GM06990 (cell line): Measurements from ENCODE around the gene GPR4.

Source experiments
- DNase-seq: peaks from one replicate; pipeline ENCODE4 v3.0.0-alpha.2; 2011; ENCODE audit not compliant: insufficient read length; ENCODE audit errors: extremely low read depth
- H3K27me3 ChIP-seq: replicated peaks from 2 replicates; pipeline ENCODE4 v1.6.0; 2011; ENCODE audit warnings: low read length; ENCODE audit not compliant: control insufficient read depth, insufficient read depth
- H3K36me3 ChIP-seq: 2 replicates; pipeline ENCODE4 v1.5.1; 2011; ENCODE audit warnings: low read length; ENCODE audit not compliant: control insufficient read depth, insufficient read depth
- H3K4me3 ChIP-seq: replicated peaks from 2 replicates; pipeline ENCODE4 v1.5.1; 2011; ENCODE audit warnings: low read depth, mild to moderate bottlenecking, control low read depth, low read length
- TF ChIP-seq, protein P1 (sequence below): IDR thresholded peaks from 2 replicates; pipeline ENCODE4 v1.5.1; 2011; ENCODE audit warnings: low read length, control low read depth, mild to moderate bottlenecking, inconsistent platforms; ENCODE audit not compliant: insufficient read depth, poor library complexity, severe bottlenecking

Gene GPR4

DNA sequence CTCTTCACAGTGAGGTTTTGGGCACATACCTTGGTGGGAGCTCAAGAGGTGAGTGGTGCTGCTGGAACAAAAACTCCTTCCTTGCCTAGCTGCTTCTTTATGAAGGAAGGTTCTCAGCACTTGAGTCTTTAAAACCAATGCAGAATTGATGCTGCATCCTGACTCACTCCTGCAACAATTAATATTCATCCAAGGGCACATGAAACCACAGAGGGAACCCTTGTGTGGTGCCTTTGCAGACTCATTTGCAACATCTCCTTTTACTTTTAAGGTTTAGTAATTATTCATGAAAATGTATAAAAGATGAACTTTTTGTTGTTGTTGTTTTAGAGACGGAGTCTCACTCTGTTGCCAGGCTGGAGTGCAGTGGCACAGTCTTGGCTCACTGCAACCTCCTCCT, 47.5 kb downstream of the GPR4 start:
- Histone ChIP-seq H3K27me3 (no peaks in the 10 kb centered on the region), H3K4me3 (no peak overlapping the region), H3K36me3 (peaks cover 10% of the 10 kb centered on the region)
- no peak for DNase-seq
- TF ChIP-seq, protein P1, sequence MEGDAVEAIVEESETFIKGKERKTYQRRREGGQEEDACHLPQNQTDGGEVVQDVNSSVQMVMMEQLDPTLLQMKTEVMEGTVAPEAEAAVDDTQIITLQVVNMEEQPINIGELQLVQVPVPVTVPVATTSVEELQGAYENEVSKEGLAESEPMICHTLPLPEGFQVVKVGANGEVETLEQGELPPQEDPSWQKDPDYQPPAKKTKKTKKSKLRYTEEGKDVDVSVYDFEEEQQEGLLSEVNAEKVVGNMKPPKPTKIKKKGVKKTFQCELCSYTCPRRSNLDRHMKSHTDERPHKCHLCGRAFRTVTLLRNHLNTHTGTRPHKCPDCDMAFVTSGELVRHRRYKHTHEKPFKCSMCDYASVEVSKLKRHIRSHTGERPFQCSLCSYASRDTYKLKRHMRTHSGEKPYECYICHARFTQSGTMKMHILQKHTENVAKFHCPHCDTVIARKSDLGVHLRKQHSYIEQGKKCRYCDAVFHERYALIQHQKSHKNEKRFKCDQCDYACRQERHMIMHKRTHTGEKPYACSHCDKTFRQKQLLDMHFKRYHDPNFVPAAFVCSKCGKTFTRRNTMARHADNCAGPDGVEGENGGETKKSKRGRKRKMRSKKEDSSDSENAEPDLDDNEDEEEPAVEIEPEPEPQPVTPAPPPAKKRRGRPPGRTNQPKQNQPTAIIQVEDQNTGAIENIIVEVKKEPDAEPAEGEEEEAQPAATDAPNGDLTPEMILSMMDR, result no peak

DNA sequence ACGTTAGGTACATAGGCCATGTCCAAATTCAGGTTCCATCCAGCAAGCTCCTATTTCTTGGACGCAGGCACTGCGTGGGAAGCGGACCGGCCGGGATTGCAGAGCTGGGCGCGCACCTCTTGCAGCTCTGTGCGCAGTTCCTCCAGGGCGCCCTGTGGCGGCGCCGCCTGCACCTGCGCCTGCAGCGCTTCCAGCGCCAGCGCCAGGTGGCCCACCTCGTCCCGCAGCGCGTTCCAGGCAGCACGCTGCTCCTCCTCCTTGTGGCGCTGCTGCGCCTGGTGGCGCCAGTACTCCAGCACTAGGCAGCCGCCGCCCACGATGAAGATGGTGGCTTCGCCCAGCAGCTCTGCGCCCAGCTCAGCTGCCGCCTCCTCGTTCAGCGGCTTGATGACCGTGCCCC, 48.5 kb downstream of the GPR4 start:
- Histone ChIP-seq H3K4me3 (no peak overlapping the region), H3K27me3 (no peaks in the 10 kb centered on the region), H3K36me3 (peaks cover 10% of the 10 kb centered on the region)
- TF ChIP-seq, protein P1, result no peak
- DNase-seq, result no peak

DNA sequence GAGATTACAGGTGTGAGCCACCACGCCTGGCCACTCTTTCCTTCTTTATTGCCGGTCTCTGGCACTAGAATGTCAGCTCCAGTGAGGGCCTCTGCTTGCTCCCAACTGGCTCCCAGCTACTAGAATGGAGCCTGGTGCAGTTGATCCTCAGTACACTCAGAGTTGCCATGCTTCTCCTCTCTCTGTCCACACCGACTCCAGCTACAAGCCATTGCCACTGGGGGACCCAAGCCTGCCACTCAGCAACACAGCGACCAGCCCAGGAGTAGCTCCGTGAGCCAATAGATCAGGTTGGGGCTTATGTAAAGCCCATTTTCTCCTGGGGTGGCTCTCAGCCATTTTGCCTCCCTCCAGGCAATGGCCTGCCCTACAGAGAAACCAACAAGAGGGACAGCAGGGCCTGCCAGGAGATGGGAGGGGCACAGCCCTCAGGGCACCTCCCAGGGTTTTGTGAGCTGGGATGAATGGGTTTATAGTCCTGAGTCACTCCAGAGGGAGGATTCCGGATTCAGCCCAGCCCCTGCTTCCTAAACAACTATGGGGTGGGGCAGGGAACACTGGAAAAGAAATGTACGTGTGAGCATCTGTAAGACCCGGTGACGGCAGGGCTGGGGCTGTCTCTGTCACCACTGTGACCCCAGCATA, 53.9 kb downstream of the GPR4 start:
- DNase-seq, result no peak
- TF ChIP-seq, protein P1, result no peak
- Histone ChIP-seq H3K36me3 (peaks cover 2% of the 10 kb centered on the region; the same call in 1 of the 2 replicates), H3K27me3 (no peaks in the 10 kb centered on the region), H3K4me3 (no peak overlapping the region)

DNA sequence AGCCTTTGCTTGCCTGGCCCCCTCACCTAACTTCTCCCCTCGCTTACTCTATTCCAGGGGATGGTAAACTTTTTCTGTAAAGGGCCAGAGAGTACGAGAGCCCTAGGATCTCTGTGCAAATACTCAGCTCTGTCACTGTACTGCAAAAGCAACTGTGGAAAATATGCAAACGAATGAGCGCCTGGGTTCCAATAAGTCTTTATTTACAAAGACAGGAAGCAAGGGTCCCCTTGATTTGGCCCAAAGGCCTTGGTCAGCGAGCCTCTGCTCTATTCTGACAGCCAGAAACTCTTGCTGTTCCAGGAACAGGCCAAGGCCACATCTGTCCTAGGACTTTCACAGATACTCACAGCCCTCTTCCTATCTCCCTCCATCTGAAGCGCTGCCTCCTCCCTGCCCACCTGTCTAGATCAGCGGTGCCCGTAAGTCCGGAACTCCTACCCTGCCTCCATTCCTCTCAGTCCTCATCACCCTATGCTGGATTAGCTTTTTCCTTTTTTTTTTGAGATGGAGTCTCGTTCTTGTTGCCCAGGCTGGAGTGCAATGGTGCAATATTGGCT, 54.7 kb downstream of the GPR4 start:
- DNase-seq, result no peak
- H3K4me3 ChIP-seq, result no peak overlapping the region
- TF ChIP-seq, protein P1, result no peak
- no peaks in the 10 kb centered on the region for H3K36me3 ChIP-seq
- no peaks in the 10 kb centered on the region for H3K27me3 ChIP-seq

DNA sequence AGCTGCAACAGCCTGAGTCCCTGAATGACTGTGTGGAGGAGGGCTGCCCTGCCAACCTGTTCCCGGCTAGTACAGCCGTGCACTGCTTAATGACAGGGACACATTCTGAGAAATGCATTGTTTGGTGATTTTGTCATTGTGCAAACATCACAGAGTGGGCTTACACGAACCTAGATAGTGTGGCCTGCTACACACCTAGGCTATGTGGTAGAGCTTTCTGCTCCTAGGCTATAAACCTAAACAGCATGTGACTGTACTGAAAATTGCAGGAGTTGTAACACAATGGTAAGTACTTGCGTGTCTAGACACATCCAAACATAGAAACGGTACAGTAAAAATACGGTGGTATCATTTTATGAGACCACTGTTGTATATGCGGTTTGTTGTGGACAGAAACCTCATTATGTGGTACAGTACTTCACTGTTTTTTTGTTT, 59.8 kb downstream of the GPR4 start:
- TF ChIP-seq, protein P1, result no peak
- Histone ChIP-seq H3K4me3 (no peak overlapping the region), H3K27me3 (no peaks in the 10 kb centered on the region), H3K36me3 (no peaks in the 10 kb centered on the region)
- no peak for DNase-seq
